Hepatocyte (in vitro differentiated cells): ENCODE measurements around the gene POTEG.
"Not testable (repeated sequence)": the region's sequence is repeated elsewhere in the genome, so short reads cannot be mapped to it uniquely, and the experiment has no call there.

Experiments
- CTCF ChIP-seq: fragments of 200-600 bp; sonication (generic); IDR thresholded peaks from 2 replicates; pipeline ENCODE4 v1.5.1; 2016; ENCODE audit warnings: antibody characterized with exemption, mild to moderate bottlenecking; ENCODE audit not compliant: poor library complexity
- EZH2phosphoT487 ChIP-seq: fragments of 200-600 bp; sonication (generic); IDR thresholded peaks from one replicate; pipeline ENCODE4 v1.6.1; 2018; ENCODE audit warnings: antibody characterized with exemption, mild to moderate bottlenecking, low read depth, moderate library complexity; ENCODE audit not compliant: unreplicated experiment, severe bottlenecking

- not testable (repeated sequence) for TF ChIP-seq CTCF, EZH2phosphoT487
Observed at GRCh38 chr14:19394727-19395126, 39.4 kb downstream of the POTEG start.
